DOHH2 (cell line): ENCODE results near the gene PHF11.

Experiments used
- CTCF ChIP-seq: fragments of 200-600 bp; sonication (generic); IDR thresholded peaks from one replicate; pipeline ENCODE4 v1.5.1; 2014; ENCODE audit warnings: antibody characterized with exemption, mild to moderate bottlenecking, low read depth, low read length; ENCODE audit not compliant: poor library complexity, severe bottlenecking
- EZH2phosphoT487 ChIP-seq: fragments of 200-600 bp; sonication (generic); IDR thresholded peaks from 2 replicates; pipeline ENCODE4 v1.6.1; 2017; ENCODE audit warnings: borderline replicate concordance, mild to moderate bottlenecking, antibody characterized with exemption, low read length, moderate library complexity, mixed read lengths

- TF ChIP-seq CTCF (no peak), EZH2phosphoT487 (no peak)
Observed at GRCh38 chr13:49571299-49572240, 75.8 kb downstream of the PHF11 start.
